ENCODE measurements around the gene MRPS34.

Gene MRPS34

GRCh38 chr16:1780677-1781072, 7.7 kb upstream of the MRPS34 start:
- Histone ChIP-seq H3K9me3 (ENCODE audit: control extremely low read depth in 1 of 5, control insufficient read depth in 4 of 5, insufficient read depth in 2 of 5, low read depth in 1 of 5, low read length in 4 of 5) (no peaks in the 10 kb centered on the region), H3K36me3 (ENCODE audit: control insufficient read depth in 4 of 4, insufficient read depth in 4 of 4, low read length in 3 of 4) (peaks cover 0 to 55% (median 34%) of the 10 kb centered on the region in 4 experiments), H3K4me1 (ENCODE audit: control extremely low read depth in 1 of 4, control insufficient read depth in 4 of 4, insufficient read depth in 4 of 4, low read length in 3 of 4) (peaks cover 0 to 22% (median 21%) of the 10 kb centered on the region in 4 experiments), H3K27ac (ENCODE audit: insufficient read depth in 1 of 2, low read depth in 1 of 2, low read length in 2 of 2, poor library complexity in 1 of 2, severe bottlenecking in 2 of 2) (no peak overlapping the region), H3K4me3 (ENCODE audit: control insufficient read depth in 1 of 7, extremely low read depth in 1 of 7, insufficient read depth in 4 of 7, low read depth in 2 of 7, low read length in 6 of 7) (peak overlapping the region in 2 of 7 experiments; percentile 90 to 93), H3K27me3 (replicated peaks in 2 of 5; ENCODE audit: control insufficient read depth in 4 of 5, insufficient read depth in 5 of 5, low read length in 4 of 5) (no peaks in the 10 kb centered on the region)
- ChIA-PET CTCF (interaction anchor here (0.9 kb wide), 1 partner anchor 21 kb away, joined by 3 read pairs; no protein-coding TSS in a partner anchor), POLR2A (no interaction called here)
- WGBS (ENCODE audit: insufficient coverage): 97% methylated on average over 6 of the region's 6 CpGs
- DNase-seq: no peak

DNA sequence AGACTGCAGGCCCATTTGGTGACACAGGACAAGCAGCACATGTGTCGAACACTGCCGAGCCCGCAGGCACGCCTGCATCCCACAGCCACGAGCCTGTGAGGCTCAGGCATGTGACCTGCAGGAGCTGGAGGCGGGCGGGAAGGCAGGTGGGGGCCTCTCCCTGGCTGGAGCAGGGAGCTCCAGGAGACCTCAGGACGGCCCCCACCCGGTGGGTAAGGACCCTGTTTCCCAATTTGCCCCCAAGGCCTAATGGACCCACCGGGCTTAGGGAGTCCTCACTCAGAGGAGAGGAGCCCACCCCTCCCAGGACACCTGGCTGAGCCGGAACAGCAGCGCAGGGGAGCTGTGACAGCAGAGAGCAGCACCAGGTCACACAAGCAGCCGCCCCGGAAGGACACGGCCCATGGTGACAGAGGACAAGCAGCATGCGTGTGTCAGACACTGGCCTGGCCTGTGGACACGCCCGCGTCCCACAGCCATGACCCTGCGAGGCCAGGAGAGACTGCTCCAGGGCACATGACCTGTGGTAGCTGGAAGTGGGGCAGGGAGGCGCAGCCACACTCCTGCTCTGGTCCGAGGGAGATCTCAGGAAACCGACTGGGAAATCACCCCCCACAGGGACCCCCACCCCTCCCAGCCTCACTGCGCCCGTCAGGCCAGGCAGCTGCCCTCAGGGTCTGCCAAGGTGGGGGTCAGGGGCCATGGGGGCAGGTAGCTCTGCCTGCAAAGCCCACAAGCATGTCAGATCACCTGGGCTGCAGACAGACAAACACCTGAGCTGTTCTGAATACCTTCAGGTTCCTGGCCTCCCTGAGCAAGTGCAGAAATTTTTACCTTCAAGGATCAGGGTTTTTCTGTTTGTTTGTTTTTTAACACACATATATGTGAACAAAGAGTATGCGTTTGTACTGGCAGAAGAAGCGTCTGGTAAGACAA, 7.1 kb upstream of the MRPS34 start:
- Histone ChIP-seq H3K27me3 (replicated peaks in 2 of 5; ENCODE audit: control insufficient read depth in 4 of 5, insufficient read depth in 5 of 5, low read length in 4 of 5) (no peaks in the 10 kb centered on the region), H3K27ac (ENCODE audit: insufficient read depth in 1 of 2, low read depth in 1 of 2, low read length in 2 of 2, poor library complexity in 1 of 2, severe bottlenecking in 2 of 2) (no peak overlapping the region), H3K36me3 (ENCODE audit: control insufficient read depth in 4 of 4, insufficient read depth in 4 of 4, low read length in 3 of 4) (peaks cover 0 to 61% (median 39%) of the 10 kb centered on the region in 4 experiments), H3K4me3 (ENCODE audit: control insufficient read depth in 1 of 7, extremely low read depth in 1 of 7, insufficient read depth in 4 of 7, low read depth in 2 of 7, low read length in 6 of 7) (no peak overlapping the region), H3K9me3 (ENCODE audit: control extremely low read depth in 1 of 5, control insufficient read depth in 4 of 5, insufficient read depth in 2 of 5, low read depth in 1 of 5, low read length in 4 of 5) (no peaks in the 10 kb centered on the region), H3K4me1 (ENCODE audit: control extremely low read depth in 1 of 4, control insufficient read depth in 4 of 4, insufficient read depth in 4 of 4, low read length in 3 of 4) (peaks cover 0 to 22% (median 21%) of the 10 kb centered on the region in 4 experiments)
- ChIA-PET POLR2A (no interaction called here), CTCF (interaction anchor here (0.9 kb wide), 1 partner anchor 20 kb away, joined by 3 read pairs; no protein-coding TSS in a partner anchor)
- no peak for DNase-seq
- WGBS (ENCODE audit: insufficient coverage): 96% methylated on average over 24 of the region's 27 CpGs

DNA sequence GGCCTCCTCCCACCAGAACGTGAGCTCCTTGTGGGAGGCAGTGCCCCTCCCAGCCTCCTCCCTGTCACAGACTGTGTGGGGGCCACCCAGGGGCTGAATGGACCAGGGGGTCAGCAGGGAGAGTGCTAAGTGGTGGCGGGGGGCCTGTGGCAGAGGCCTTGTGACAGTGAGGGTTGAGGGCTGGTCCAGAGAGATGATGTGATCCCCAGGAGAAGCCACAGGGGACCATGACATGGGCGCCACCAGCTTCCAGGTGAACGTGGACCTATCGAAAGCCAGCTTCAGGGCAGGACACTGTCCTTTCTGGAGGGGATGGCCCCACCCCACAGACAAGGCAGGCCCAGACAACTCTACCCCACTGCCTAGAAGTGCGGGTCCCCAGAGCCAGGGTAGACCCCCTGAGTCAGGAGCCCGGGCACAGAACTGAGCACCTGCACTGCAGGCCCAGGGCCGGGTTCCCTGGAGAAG, 6.3 kb upstream of the MRPS34 start:
- Histone ChIP-seq H3K27ac (ENCODE audit: insufficient read depth in 1 of 2, low read depth in 1 of 2, low read length in 2 of 2, poor library complexity in 1 of 2, severe bottlenecking in 2 of 2) (no peak overlapping the region), H3K27me3 (replicated peaks in 2 of 5; ENCODE audit: control insufficient read depth in 4 of 5, insufficient read depth in 5 of 5, low read length in 4 of 5) (no peaks in the 10 kb centered on the region), H3K4me3 (ENCODE audit: control insufficient read depth in 1 of 7, extremely low read depth in 1 of 7, insufficient read depth in 4 of 7, low read depth in 2 of 7, low read length in 6 of 7) (no peak overlapping the region), H3K4me1 (ENCODE audit: control extremely low read depth in 1 of 4, control insufficient read depth in 4 of 4, insufficient read depth in 4 of 4, low read length in 3 of 4) (peaks cover 5 to 28% (median 27%) of the 10 kb centered on the region in 4 experiments), H3K36me3 (ENCODE audit: control insufficient read depth in 4 of 4, insufficient read depth in 4 of 4, low read length in 3 of 4) (peaks cover 0 to 61% (median 42%) of the 10 kb centered on the region in 4 experiments), H3K9me3 (ENCODE audit: control extremely low read depth in 1 of 5, control insufficient read depth in 4 of 5, insufficient read depth in 2 of 5, low read depth in 1 of 5, low read length in 4 of 5) (no peaks in the 10 kb centered on the region)
- no peak for DNase-seq
- POLR2A ChIA-PET: no interaction called here
- 100% methylated on average over 6 of the region's 8 CpGs for WGBS (ENCODE audit: insufficient coverage)
- CTCF ChIA-PET: interaction anchor here (0.7 kb wide), 1 partner anchor 133 kb away, joined by 3 read pairs; no protein-coding TSS in a partner anchor

DNA sequence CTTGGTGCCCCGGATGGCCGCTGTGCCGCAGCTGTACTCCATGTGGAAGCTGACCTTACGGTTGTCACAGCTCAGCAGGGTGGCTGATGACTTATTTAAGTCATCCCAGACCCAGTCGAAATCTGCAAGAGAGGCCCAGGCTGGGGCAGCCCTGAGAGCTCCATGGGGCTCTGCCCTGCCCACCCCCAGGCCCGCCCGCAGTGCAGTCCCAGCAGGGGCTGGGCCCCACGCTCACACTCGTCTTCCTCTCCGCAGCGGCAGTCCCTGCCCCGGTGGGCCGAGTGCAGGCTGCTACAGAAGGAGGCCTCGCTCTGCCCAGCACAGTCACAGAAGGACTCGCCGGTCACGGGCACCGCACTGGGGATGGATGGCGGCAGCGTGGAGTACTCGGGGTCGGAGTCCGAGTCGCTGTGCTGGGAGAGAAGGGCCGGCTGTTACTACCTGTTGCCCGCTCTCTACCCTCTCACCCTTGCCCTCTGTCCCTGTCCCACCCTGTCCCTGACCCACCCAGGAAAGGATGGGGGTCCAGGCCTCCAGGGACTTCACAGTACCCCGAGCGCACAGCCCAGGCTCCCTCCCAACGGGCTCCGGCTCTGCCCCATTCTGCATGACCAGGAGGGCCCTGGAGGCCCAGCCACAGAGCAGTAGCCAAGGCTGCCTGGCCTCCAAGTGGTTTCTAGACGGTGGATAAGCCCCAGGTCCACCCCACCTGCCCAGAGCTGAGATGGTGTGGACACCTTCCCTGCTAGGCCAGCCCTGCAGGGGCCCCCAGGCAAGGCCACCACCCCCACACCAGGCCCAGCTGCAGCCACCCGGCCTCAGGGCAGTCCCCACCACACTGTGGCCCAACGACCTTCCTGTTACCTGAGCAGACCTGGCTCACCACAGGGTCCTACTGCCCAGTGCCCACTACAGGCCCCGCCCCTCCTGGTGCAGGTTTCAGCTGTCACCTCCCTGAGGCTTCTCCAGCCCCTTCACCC, 5.6 kb upstream of the MRPS34 start:
- ChIA-PET POLR2A (interaction anchor here (0.6 to 1.1 kb wide), 2 partner anchors 13 to 23 kb away, joined by 3 to 4 read pairs; no protein-coding TSS in a partner anchor), CTCF (interaction anchor here (0.6 to 0.7 kb wide), 2 partner anchors 19 to 133 kb away, joined by 3 read pairs; no protein-coding TSS in a partner anchor)
- Histone ChIP-seq H3K9me3 (ENCODE audit: control extremely low read depth in 1 of 5, control insufficient read depth in 4 of 5, insufficient read depth in 2 of 5, low read depth in 1 of 5, low read length in 4 of 5) (no peaks in the 10 kb centered on the region), H3K4me1 (ENCODE audit: control extremely low read depth in 1 of 4, control insufficient read depth in 4 of 4, insufficient read depth in 4 of 4, low read length in 3 of 4) (peaks cover 5 to 29% (median 27%) of the 10 kb centered on the region in 4 experiments), H3K27me3 (replicated peaks in 2 of 5; ENCODE audit: control insufficient read depth in 4 of 5, insufficient read depth in 5 of 5, low read length in 4 of 5) (no peaks in the 10 kb centered on the region), H3K36me3 (ENCODE audit: control insufficient read depth in 4 of 4, insufficient read depth in 4 of 4, low read length in 3 of 4) (peaks cover 0 to 61% (median 42%) of the 10 kb centered on the region in 4 experiments), H3K4me3 (ENCODE audit: control insufficient read depth in 1 of 7, extremely low read depth in 1 of 7, insufficient read depth in 4 of 7, low read depth in 2 of 7, low read length in 6 of 7) (no peak overlapping the region), H3K27ac (ENCODE audit: insufficient read depth in 1 of 2, low read depth in 1 of 2, low read length in 2 of 2, poor library complexity in 1 of 2, severe bottlenecking in 2 of 2) (no peak overlapping the region)
- DNase-seq: no peak
- 96% methylated on average over 31 of the region's 34 CpGs for WGBS (ENCODE audit: insufficient coverage)

- no peaks in the 10 kb centered on the region for H3K27me3 ChIP-seq (replicated peaks in 2 of 5; ENCODE audit: control insufficient read depth in 4 of 5, insufficient read depth in 5 of 5, low read length in 4 of 5)
- ChIA-PET CTCF (no interaction called here), POLR2A (interaction anchor here (0.6 to 1.1 kb wide), 2 partner anchors 12 to 24 kb away, joined by 3 to 4 read pairs; no protein-coding TSS in a partner anchor)
- peaks cover 5 to 27% (median 26%) of the 10 kb centered on the region in 4 experiments for H3K4me1 ChIP-seq (ENCODE audit: control extremely low read depth in 1 of 4, control insufficient read depth in 4 of 4, insufficient read depth in 4 of 4, low read length in 3 of 4)
- WGBS (ENCODE audit: insufficient coverage): 95% methylated on average over 34 of the region's 36 CpGs
- H3K4me3 ChIP-seq (ENCODE audit: control insufficient read depth in 1 of 7, extremely low read depth in 1 of 7, insufficient read depth in 4 of 7, low read depth in 2 of 7, low read length in 6 of 7): no peak overlapping the region
- no peaks in the 10 kb centered on the region for H3K9me3 ChIP-seq (ENCODE audit: control extremely low read depth in 1 of 5, control insufficient read depth in 4 of 5, insufficient read depth in 2 of 5, low read depth in 1 of 5, low read length in 4 of 5)
- H3K27ac ChIP-seq (ENCODE audit: insufficient read depth in 1 of 2, low read depth in 1 of 2, low read length in 2 of 2, poor library complexity in 1 of 2, severe bottlenecking in 2 of 2): no peak overlapping the region
- peaks cover 0 to 61% (median 42%) of the 10 kb centered on the region in 4 experiments for H3K36me3 ChIP-seq (ENCODE audit: control insufficient read depth in 4 of 4, insufficient read depth in 4 of 4, low read length in 3 of 4)
- DNase-seq: no peak
Measured at GRCh38 chr16:1777375-1778199, 4.7 kb upstream of the MRPS34 start.

DNA sequence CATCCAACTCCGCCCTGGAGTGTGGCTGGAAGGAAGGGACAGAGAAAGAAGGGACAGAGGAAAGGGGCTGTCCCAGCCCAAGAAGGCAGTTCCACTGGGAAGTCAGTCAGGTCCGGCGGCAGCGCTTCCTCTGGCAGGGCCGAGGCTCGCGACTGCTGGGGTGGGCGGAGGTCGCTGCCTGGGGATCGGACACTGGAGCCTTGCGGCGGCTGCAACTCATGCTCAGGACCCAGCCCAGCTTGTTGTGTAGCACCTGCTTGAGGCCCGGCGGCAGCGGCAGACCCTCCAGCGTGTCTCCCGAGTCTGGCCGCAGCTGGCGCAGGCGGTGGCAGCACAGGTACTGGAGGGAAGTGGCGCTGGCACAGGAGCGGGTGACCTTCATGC, 4.0 kb upstream of the MRPS34 start:
- no peaks in the 10 kb centered on the region for H3K9me3 ChIP-seq (ENCODE audit: control extremely low read depth in 1 of 5, control insufficient read depth in 4 of 5, insufficient read depth in 2 of 5, low read depth in 1 of 5, low read length in 4 of 5)
- WGBS (ENCODE audit: insufficient coverage): 94% methylated on average over 19 of the region's 22 CpGs
- peaks cover 5 to 33% (median 31%) of the 10 kb centered on the region in 4 experiments for H3K4me1 ChIP-seq (ENCODE audit: control extremely low read depth in 1 of 4, control insufficient read depth in 4 of 4, insufficient read depth in 4 of 4, low read length in 3 of 4)
- no peak overlapping the region for H3K27ac ChIP-seq (ENCODE audit: insufficient read depth in 1 of 2, low read depth in 1 of 2, low read length in 2 of 2, poor library complexity in 1 of 2, severe bottlenecking in 2 of 2)
- POLR2A ChIA-PET: interaction anchor here (1.1 kb wide), 1 partner anchor 11 kb away, joined by 3 read pairs; no protein-coding TSS in a partner anchor
- H3K27me3 ChIP-seq (replicated peaks in 2 of 5; ENCODE audit: control insufficient read depth in 4 of 5, insufficient read depth in 5 of 5, low read length in 4 of 5): no peaks in the 10 kb centered on the region
- H3K36me3 ChIP-seq (ENCODE audit: control insufficient read depth in 4 of 4, insufficient read depth in 4 of 4, low read length in 3 of 4): peaks cover 0 to 62% (median 42%) of the 10 kb centered on the region in 4 experiments
- no peak overlapping the region for H3K4me3 ChIP-seq (ENCODE audit: control insufficient read depth in 1 of 7, extremely low read depth in 1 of 7, insufficient read depth in 4 of 7, low read depth in 2 of 7, low read length in 6 of 7)
- CTCF ChIA-PET: no interaction called here
- no peak for DNase-seq
